Keratinocyte (primary cell): Measurements from ENCODE around the gene RTN4RL2. TPM values are rescaled to one million over a fixed set of nuclear protein-coding genes. Genes with fewer than 3 reads are reported as not detected.
A peak's percentile ranks its signal among the peaks of the same experiment; 100 is the strongest.

ENCODE experiments used
- DNase-seq: peaks from one replicate; pipeline ENCODE4 v3.0.0-alpha.2; 2011; ENCODE audit warnings: low read depth, missing footprints, low spot score
- FAIRE-seq: peaks from 2 replicates; lab custom pipeline; 2011; peaks lifted over from hg19 to GRCh38; lab: Jason Lieb, UNC
- H2AFZ ChIP-seq: 2 replicates; pipeline ENCODE4 v1.6.0; 2012; ENCODE audit warnings: low read length, control low read depth, inconsistent platforms; ENCODE audit not compliant: control insufficient read depth
- H3K27ac ChIP-seq: 2 replicates; pipeline ENCODE4 v1.5.1; 2011; ENCODE audit warnings: low read length; ENCODE audit not compliant: control insufficient read depth, insufficient read depth
- H3K27me3 ChIP-seq: 3 replicates; pipeline ENCODE4 v1.6.0; 2011; ENCODE audit warnings: low read length; ENCODE audit not compliant: control insufficient read depth, insufficient read depth; ENCODE audit errors: extremely low read depth
- H3K36me3 ChIP-seq, 2 experiments: 2 replicates in 1 of 2; 3 replicates in 1 of 2; pipeline ENCODE4 v1.5.1; 2011; ENCODE audit warnings: low read length in 2 of 2, mild to moderate bottlenecking in 1 of 2; ENCODE audit not compliant: control insufficient read depth in 2 of 2, insufficient read depth in 2 of 2; ENCODE audit errors: extremely low read depth in 1 of 2
- H3K4me1 ChIP-seq: 3 replicates; pipeline ENCODE4 v1.5.1; 2011; ENCODE audit warnings: low read length; ENCODE audit not compliant: control insufficient read depth, insufficient read depth; ENCODE audit errors: extremely low read depth
- H3K4me2 ChIP-seq: 3 replicates; pipeline ENCODE4 v1.6.0; 2011; ENCODE audit warnings: low read depth, low read length; ENCODE audit not compliant: control insufficient read depth, insufficient read depth; ENCODE audit errors: extremely low read depth
- H3K4me3 ChIP-seq, 3 experiments: fragments of 200-600 bp in 1 of 3; sonication (generic) in 1 of 3; 2 replicates in 2 of 3; 3 replicates in 1 of 3; pipeline ENCODE4 v1.5.1; 2011 to 2016; ENCODE audit warnings: low read length in 3 of 3, mild to moderate bottlenecking in 3 of 3, control low read depth in 2 of 3, inconsistent platforms in 1 of 3, low read depth in 1 of 3, mixed read lengths in 1 of 3, mixed run types in 1 of 3, moderate library complexity in 1 of 3; ENCODE audit not compliant: control insufficient read depth in 2 of 3, insufficient read depth in 2 of 3; ENCODE audit errors: extremely low read depth in 1 of 3
- H3K79me2 ChIP-seq: 2 replicates; pipeline ENCODE4 v1.6.0; 2012; ENCODE audit warnings: low read length; ENCODE audit not compliant: control insufficient read depth, insufficient read depth
- H3K9ac ChIP-seq: 3 replicates; pipeline ENCODE4 v1.6.0; 2011; ENCODE audit warnings: low read length; ENCODE audit not compliant: control insufficient read depth, insufficient read depth; ENCODE audit errors: extremely low read depth
- H3K9me1 ChIP-seq: 3 replicates; pipeline ENCODE4 v1.6.0; 2011; ENCODE audit warnings: low read length; ENCODE audit not compliant: control insufficient read depth, insufficient read depth; ENCODE audit errors: extremely low read depth
- H3K9me3 ChIP-seq: 2 replicates; pipeline ENCODE4 v1.5.1; 2012; ENCODE audit warnings: low read depth, low read length; ENCODE audit not compliant: control insufficient read depth
- H4K20me1 ChIP-seq: 3 replicates; pipeline ENCODE4 v1.6.0; 2011; ENCODE audit warnings: low read length; ENCODE audit not compliant: control insufficient read depth, insufficient read depth; ENCODE audit errors: extremely low read depth
- CTCF ChIP-seq, 3 experiments: IDR thresholded peaks in 1 of 3; conservative IDR thresholded peaks in 1 of 3; optimal IDR thresholded peaks in 1 of 3; 2 replicates in 2 of 3; 3 replicates in 1 of 3; pipeline versions ENCODE3 to v1.5.1; 2011; ENCODE audit warnings: low read length in 3 of 3, mild to moderate bottlenecking in 3 of 3, moderate library complexity in 2 of 3, control low read depth in 1 of 3, inconsistent platforms in 1 of 3; ENCODE audit not compliant: insufficient read depth in 2 of 3; ENCODE audit errors: extremely low read depth in 1 of 3
- EZH2 ChIP-seq: IDR thresholded peaks from one replicate; pipeline ENCODE4 v1.6.1; 2012; ENCODE audit warnings: inconsistent platforms, mild to moderate bottlenecking, low read length, moderate library complexity
- dilution Hi-C: fragments of 300-500 bp; cut with MboI; formaldehyde crosslinking; loops from one replicate; pipeline ENCODE4 v1.7.0; 2020; ENCODE audit warnings: low sequenced_read_pairs; ENCODE audit not compliant: extremely low pct_ligation_motif_present
- polyA plus RNA-seq, 5 experiments: library from polyadenylated mRNA; depleted of rRNA in 3 of 5; stranded (reverse) in 3 of 5; stranded (forward) in 1 of 5; unstranded in 1 of 5; fragments of >200 nt; gene quantifications; 1 replicate in 1 of 5; 2 replicates in 3 of 5; 3 replicates in 1 of 5; pipeline versions ENCODE4 v1.2.1 to v1.2.3, GENCODE V29; 2011 to 2012; ENCODE audit warnings: missing spikeins in 2 of 5, low read depth in 1 of 5, low replicate concordance in 1 of 5

The RTN4RL2 gene
- polyA plus RNA-seq, 1 donor (not counting 4 experiments of a cell fraction or from before 2014, with no cell fraction given): 0.03 TPM

- Histone ChIP-seq H3K36me3 (no peaks in the 10 kb centered on the region), H3K27me3 (peaks cover 42% of the 10 kb centered on the region), H3K4me1 (peaks cover 20% of the 10 kb centered on the region), H4K20me1 (no peaks in the 10 kb centered on the region), H3K9ac (no peak overlapping the region), H3K9me1 (no peaks in the 10 kb centered on the region), H2AFZ (no peak overlapping the region), H3K9me3 (no peaks in the 10 kb centered on the region), H3K27ac (no peak overlapping the region), H3K79me2 (no peaks in the 10 kb centered on the region), H3K4me3 (no peak overlapping the region), H3K4me2 (no peak overlapping the region)
- DNase-seq: no peak
- dilution Hi-C loops: no loop called here
- TF ChIP-seq EZH2 (peak; percentile 65), CTCF (optimal IDR thresholded peaks at IDR 0.05 in 1 of 3, IDR thresholded peaks at IDR 0.05 in 1 of 3, conservative IDR thresholded peaks at IDR 0.05 in 1 of 3; ENCODE audit: extremely low read depth in 1 of 3, insufficient read depth in 2 of 3, low read length in 3 of 3) (no peak)
- FAIRE-seq: no peak
These were observed 726 bp downstream of the RTN4RL2 start for GRCh38 chr11:57460758-57461749.

GRCh38 chr11:57461841-57462489 is 1.6 kb downstream of the RTN4RL2 start:
- DNase-seq (no peak), FAIRE-seq (no peak)
- H3K4me1 ChIP-seq: peaks cover 20% of the 10 kb centered on the region
- H3K27ac ChIP-seq: no peak overlapping the region
- H3K9ac ChIP-seq: no peak overlapping the region
- H3K4me3 ChIP-seq: no peak overlapping the region
- H3K36me3 ChIP-seq: no peaks in the 10 kb centered on the region
- no peak overlapping the region for H3K4me2 ChIP-seq
- no peaks in the 10 kb centered on the region for H3K9me3 ChIP-seq
- no peaks in the 10 kb centered on the region for H3K79me2 ChIP-seq
- H4K20me1 ChIP-seq: no peaks in the 10 kb centered on the region
- no peak overlapping the region for H2AFZ ChIP-seq
- H3K9me1 ChIP-seq: no peaks in the 10 kb centered on the region
- TF ChIP-seq EZH2 (no peak), CTCF (optimal IDR thresholded peaks at IDR 0.05 in 1 of 3, IDR thresholded peaks at IDR 0.05 in 1 of 3, conservative IDR thresholded peaks at IDR 0.05 in 1 of 3; ENCODE audit: extremely low read depth in 1 of 3, insufficient read depth in 2 of 3, low read length in 3 of 3) (no peak)
- peaks cover 42% of the 10 kb centered on the region for H3K27me3 ChIP-seq
- dilution Hi-C loops: no loop called here
